DMS114 treated with DMSO at 0.1 percent for 48 hours (cell line): ENCODE measurements around the gene TMEM221.
A peak's percentile ranks its signal among the peaks of the same experiment; 100 is the strongest.

Experiments used
- DNase-seq: peaks from one replicate; lab custom pipeline; 2025; ENCODE audit not compliant: unreplicated experiment; lab: John Stamatoyannopoulos, UW

TMEM221 gene

DNA sequence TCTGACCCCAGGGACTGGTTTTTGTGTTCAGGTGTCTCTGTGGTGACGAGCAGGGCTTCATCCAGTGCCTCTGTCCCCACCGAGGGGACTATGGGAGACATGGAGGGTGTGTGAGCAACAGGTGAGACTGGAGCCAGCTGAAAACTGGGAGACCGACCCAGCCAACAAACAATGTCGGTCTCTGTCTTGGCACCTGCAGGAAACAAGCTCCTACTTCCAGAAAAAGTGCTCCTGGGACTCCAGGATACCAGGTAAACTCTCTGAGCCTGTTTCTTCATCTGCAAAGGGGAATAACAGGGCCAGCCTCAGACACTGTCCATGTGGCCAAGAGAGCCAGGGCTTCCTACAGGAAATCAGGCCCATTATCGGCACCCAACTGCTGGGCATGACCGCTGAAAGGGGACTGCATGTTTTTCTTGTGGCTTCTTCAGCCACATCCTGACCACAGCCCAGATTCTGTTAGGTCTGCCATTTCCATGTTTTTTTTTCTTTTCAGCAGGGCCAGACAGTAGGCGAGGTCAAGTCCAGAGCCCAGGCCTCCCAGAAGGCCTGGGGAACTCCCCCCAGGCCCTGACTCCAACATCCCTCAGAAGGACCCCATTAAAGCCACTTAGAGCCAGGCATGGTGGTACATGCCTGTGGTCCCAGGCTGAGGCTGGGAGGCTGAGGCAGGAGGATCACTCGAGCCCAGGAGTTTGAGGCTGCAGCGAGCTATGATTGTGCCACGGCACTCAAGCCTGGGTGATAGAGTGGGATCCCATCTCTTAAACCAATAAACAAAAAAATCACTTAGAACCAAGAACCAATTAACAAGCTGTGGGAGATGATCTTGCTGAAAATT lies 42.2 kb downstream of the TMEM221 start:
- no peak for DNase-seq

DNA sequence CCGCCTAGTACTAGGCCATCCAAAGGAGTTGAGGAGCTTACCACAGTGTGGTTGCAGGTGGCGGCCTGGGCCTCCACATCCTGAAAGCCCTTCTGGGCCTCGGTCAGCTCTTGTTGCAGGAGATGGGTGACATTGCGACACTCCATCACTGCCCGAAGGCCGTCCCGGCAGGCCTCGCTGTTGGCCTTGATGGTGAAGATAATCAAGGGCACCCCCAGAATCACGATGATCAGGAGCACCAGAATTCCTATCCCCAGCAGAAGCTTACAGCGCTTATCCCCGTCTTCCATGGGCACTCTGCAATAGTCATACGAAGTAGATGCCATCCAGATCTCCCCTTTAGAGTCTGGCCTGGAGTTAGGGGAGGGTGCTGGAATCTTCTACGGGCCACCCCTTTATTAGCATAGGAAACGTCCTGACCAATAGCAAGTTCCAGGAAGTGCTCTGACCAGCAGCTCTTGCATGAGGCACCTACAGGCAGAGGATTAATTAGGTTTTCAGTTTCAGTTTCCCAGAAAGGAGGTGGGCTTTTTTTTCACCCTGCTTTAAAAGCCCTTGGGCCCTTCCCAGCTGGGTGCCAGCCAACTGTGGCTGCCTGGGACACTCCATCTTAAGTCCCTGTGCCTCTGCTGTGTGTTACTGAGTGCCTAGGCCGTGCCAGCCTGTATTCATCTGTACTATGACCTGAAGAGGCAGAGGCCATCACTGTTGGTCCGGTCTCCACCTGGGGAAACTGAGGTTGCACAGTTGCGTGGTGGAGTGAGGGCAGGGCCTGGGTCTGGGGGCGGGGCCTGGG lies 43.0 kb downstream of the TMEM221 start, which contains the start of gene BST2:
TSS of gene BST2 (minus strand) at position 381 of the 796 bp plus-strand sequence. CDS start at position 326, 55 bp downstream.
- DNase-seq, result no peak

DNA sequence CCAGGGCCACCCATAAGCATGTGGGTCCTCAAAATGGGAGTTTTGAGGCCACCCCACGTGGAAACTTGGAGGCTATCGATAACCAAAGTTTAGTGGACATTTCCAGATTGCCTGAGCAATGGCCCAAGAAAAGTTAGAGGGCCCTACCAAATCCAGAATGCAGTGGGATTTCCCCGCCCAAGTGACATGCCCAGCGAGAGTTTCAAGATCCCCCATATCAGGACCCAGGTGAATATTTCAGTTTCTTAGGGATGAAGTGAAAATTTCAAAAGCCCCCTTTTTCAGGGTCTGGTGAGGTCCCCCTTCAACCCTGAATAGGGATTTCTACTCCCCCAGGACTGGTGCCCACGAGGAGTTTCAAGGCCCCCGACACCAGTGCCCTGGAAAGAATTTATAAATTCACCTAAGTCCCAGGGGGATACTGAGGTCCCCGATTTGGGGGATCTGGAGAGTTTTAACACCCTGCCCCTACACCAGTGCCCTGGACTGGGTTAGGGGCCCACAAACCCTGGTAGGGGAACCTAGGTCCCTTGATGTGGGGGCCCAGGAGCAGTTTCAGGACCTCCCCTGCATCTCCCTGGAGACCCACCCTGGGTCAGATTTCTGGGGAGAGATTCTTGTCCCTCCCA lies 43.7 kb downstream of the TMEM221 start:
- DNase-seq, result no peak

DNA sequence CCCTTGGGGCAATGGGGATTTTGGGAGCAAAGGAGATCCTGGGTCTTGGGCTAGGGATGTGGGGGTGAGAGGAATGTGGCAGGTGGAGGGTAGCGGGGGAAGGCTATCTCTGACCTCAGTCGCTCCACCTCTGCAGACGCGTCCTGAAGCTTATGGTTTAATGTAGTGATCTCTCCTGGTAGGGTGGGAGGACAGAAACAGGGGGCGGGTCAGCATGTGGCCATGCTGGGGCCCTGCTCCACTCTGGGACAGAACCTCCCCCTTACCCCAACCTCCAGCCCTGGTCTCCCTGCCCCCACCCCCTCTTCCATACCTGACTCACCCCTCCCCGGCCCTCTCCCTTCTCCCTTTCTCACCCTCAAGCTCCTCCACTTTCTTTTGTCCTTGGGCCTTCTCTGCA lies 44.5 kb downstream of the TMEM221 start:
- DNase-seq, result no peak

DNA sequence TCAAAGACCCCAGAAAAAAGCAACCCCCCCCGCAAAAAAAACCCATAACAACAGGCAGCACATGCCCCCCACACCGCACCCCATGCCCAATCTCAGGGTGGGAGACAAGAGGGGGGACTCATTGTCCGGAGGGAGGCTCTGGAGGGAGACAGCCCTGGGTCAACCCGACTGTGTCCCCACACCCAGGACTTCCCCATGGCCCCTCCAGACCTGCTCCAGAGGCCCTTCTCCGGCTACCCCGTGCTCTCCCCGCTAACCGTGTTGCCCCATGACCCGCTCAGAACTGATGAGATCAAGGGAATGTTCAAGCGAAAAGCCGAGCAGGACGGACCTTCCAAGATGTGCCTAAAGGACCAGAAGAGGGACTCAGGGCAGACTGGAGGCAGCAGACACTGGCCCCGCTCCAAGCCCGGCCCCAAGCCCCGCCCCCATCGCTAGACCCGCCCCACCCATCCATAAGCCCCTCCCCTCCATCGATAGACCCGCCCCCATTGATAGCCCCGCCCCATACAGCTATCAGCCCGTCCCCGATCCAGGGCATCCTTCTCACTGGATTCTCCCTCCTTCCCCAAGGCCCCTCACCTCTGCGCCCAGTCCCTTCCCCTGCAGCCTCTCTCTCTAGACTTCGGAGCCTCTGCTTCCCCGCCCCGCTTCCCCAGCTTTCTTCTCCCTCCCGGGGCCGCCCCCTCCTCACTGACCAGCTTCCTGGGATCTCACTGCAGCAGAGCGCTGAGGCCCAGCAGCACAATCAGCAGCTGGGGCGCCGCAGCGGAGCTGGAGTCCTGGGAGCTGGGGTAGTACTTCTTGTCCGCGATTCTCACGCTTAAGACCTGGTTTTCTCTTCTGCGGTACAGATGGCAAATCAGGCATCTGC lies 45.2 kb downstream of the TMEM221 start:
- no peak for DNase-seq

DNA sequence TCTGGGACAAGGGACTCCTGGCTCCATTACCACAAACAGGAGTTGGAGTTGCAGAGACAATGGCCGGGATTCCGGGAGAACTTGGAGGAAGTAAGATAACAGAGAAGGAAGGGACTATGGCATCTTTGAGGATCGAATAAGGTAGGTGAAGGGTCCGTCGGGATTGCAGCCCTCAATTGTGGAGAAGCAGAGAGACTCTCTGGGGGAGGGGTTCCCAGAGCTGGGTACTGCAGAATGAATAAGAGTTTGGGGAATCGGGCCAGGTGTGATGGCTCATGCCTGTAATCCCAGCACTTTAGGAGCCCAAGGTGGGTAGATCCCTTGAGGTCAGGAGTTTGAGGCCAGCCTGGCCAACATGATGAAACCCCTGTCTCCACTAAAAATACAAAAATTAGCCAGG lies 46.8 kb downstream of the TMEM221 start:
- no peak for DNase-seq

DNA sequence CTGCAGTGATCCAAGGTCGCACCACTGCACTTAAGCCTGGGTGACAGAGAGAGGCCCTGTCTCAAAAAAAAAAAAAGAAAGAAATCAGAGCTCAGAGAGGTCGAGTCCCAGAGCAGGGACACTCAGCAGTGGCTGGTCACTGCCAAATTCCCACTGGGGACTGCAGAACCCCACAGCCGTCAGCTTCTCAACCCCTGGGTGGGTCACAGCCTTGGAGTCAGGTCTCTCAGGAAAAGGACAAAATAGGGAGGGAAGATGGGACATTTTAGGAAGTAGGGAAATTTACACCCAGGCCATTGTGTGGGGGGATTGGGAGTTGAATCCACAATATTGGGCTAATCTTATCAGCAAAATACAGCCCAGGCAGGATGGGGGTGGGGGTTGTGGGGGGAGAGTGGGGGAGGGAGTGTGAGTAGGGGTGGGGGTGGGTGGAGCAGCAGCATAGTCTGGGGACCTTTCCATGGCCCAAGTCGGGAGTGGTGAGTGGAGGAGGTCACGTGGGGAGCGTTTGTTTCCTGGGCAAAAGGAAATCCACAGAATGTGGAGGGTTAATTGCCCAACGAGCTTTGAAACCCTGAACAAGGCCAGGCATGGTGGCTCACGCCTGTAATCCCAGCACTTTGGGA lies 49.5 kb downstream of the TMEM221 start:
- no peak for DNase-seq

DNA sequence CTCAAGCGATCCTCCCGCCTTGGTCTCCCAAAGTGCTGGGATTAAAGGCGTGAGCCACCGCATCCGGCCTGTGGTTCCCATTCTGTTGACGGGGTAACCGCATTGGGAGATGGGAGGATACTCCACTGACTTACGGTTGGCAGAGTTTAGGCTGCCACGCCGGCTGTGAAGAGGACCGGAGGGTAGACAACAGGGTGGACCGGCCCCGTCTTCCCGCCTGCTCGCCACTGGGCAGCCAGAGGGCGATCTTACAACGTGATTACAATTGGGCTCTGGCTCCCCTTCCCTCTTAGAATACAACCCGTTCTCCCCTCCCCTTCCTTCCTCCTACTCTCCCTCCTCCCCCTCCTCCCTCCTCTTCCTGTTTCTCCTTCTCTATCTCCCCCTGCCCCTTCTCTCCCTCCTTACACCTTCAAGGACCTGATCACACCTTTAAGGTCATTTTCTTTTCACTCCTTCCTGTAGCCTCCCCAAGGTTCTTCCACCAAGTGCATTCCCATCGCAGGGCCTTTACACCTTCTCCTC lies 53.5 kb downstream of the TMEM221 start:
- DNase-seq, result peak; percentile 46

DNA sequence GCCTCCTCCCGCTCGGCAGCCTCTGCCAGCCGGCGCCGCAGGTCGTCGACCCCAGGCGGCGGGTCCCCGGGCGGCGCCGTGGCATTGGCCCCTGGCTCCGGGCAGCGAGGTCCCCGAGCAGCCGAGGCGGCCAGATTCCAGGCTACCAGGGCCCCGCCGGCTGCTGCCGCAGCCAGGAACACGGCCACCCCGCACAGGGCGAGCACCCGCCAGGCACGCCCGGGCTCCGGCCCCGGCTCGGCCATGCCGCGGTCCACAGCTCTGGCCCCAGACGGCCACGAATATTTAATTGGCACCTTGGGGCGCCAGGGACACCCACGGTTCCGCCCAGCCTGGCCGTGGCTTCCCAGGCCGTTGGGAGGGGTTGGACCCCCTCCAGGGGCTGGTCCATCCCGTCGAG lies 54.6 kb downstream of the TMEM221 start, which contains the start of gene CCDC194:
TSS of gene CCDC194 (minus strand) at position 283 of the 400 bp plus-strand sequence. CDS start at position 245, 38 bp downstream.
- no peak for DNase-seq

DNA sequence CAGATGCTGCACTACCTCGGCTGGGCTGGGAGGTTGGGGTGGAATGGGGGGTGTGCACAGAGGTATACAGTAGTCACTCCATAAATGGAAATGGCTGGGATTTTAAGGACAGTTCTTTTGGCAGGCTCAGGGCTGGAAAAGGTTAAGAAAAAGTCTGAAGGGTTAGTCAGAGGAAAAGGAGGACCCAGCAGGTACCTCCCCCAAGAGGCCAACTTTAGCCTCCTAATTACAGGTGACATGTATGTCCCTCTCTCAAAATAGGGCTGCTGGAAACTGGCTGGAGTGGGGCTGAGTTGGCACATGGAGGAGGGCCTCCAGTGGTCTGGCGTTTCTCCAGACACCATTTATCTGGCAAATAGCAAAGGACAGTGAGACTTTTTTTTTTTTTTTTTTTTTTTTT lies 55.5 kb downstream of the TMEM221 start:
- no peak for DNase-seq

DNA sequence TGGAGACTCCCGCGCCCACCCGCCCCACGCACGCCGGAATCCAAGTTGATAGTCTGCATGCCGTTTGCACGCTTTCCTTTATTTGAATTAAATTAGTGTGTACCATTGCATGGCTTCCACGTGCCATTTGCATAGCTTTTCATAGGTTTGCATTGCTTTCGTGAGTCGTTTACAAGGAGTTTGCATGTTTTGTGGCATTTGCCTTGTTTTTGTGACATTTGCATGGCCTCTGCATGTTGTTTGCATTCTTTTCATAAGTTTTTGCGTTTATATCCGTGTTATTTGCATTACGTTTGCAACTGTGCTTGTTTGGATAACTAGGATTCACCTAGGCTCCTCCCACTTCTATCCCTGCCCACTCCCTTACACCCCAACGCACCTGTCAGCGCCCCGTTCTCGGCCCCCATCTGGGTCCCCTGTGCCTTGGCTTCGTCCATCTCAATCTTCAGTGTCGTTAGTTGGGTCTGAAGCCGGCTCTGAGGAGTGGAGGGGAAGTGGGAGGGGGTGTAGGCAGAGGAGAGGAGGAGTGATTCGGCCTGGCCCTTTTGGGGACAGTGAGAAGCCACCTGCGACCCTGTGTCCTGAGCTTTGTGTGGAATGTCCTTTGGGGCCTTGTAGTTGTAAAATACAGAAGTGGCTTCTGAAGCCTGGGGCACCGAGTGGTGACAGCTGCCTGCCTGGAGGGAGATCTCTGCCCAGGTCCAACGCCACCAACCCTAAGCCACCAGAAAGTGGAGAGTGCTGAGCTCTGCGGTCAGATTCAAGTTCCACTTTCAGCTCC lies 56.9 kb downstream of the TMEM221 start:
- no peak for DNase-seq

DNA sequence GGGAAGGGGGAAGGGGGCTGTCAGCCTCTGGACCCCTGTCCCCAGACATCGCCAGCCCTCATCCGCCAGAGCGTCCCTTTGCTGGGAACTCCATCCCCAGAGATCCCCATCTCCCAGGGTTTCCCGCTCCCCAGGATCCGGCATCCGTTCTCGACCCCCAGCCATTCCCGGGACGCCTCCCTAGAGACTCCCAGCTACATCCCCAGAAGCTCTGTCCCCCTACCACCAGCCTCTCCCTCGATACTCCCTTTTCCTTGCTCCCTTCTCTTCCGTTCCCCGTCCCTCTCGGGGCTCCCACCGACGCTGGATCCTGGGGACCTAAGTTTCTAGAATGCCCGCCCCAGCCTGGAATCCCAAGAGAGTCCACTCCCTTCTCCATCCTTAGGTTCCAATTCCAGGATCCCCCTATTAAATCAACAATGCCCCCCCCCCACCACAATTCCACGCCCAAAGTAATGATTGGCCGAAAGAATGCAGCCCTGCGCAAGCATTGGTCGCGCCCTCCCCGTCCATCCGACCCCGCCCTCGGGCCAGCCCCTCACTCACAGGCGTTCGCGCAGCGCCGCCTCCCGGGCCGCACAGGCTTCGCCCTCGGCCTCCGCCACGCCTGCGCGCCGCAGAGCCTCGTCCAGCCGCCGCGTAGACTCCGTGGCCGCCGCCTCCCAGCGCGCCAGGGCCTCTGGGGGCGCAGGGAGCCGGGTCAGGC lies 57.6 kb downstream of the TMEM221 start:
- peak; percentile 94 for DNase-seq

DNA sequence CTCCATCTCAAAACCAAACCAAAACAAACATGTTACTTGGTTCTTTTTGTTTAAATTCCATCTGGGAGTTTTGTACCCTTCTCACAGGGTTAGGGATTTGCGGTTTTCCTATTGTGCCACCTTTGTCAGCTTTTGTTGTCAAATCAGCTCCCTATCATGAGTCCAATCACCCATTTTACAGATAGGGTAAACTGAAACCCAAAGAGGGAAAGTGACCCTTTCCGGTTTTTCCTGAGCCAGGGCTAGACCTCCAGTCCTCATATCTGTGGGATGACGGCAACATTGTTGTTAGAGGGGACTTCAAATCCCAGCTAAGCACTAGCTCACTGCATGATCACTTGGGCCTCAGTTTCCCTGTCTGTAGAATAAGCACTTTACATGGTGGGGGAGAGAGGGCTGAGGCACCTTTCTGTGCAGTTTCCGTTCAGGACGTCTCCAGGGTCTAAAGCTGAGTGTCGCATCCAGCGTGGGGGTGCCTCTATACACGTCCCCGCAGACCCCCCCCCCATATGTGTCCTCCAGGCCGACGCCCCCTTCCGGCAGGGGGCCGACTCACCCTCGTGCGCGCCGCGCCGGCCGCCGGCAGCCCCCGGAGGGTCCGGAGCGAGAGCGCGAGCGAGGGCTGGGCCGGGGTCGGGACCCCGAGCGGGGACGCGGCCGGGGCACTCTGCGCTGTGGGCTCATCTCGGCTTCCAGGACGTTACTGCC lies 58.4 kb downstream of the TMEM221 start:
- DNase-seq, result no peak

DNA sequence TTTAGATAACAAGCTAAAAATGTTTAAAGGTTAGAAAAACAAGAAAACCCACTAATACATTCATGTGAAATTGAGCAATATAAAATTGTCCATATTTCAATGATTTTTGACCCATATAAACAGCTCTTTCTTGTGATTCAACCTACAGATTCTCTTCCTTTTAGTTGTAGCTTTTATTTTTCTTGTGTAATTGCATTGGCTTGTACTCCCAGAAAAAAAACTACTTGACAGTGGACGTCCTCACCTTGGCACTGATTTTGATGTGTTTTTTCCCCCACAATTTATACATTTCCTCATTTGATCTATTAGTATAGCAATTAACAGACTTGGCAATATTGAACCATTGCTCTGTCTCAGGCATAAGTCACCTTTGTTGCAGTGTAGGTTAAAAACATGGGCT lies 59.2 kb downstream of the TMEM221 start:
- no peak for DNase-seq

DNA sequence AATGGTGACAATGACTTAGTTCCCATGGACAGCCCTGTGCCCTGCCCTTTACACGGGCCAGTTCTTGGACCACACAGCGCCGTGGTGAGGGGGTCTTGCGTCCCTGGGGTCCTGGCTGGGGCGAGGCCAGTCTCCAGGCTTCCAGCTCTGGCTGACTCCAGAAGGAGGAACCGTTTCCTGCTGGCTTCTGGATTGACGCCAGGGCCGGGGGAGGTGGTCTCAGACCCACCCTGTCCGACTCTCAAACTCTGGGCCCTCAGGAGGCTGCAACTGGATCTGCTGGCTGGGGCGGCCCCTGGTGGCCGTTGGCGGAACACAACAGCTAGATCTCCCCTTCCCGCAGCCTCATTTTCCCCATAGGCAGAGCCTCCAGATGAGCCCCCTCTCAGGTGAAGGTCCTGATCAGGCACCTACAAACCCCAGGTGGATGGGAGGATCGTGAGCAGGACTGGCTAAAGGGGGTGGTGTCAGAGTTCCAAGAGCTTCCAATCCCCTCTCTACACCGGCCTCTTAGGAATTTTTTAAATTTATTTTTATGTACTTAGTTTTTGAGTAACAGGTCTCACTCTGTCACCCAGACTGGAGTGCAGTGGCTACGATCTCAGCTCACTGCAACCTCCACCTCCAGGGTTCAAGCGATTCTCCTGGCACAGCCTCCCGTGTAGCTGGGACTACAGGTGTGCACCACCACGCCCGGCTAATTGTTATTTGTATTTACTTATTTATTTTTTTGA lies 62.4 kb downstream of the TMEM221 start:
- DNase-seq, result peak; percentile 43
